Esophagus squamous epithelium (tissue), 5 donors: ENCODE data around the gene GATA2. TPM values are rescaled to one million over a fixed set of nuclear protein-coding genes. Genes with fewer than 3 reads are reported as not detected.

Experiments
- DNase-seq: peaks from one replicate; lab custom pipeline; 2025; lab: John Stamatoyannopoulos, UW
- H3K27ac ChIP-seq, 4 donors: fragments of 200-600 bp; sonication (generic); one replicate each; pipeline ENCODE4 v1.5.1; 2016 to 2019; ENCODE audit warnings: mild to moderate bottlenecking in 1 of 4
- H3K27me3 ChIP-seq, 4 donors: fragments of 200-600 bp; sonication (generic); 1 replicate in 3 of 4; 2 replicates in 1 of 4; pipeline versions ENCODE4 v1.5.1 to v1.6.0; 2017 to 2021; ENCODE audit warnings: antibody characterized with exemption in 1 of 4
- H3K36me3 ChIP-seq, 3 donors: fragments of 200-600 bp; sonication (generic); one replicate each; pipeline ENCODE4 v1.5.1; 2016 to 2019
- H3K4me1 ChIP-seq, 3 donors: fragments of 200-600 bp; sonication (generic); one replicate each; pipeline ENCODE4 v1.5.1; 2017 to 2019
- H3K4me3 ChIP-seq, 4 donors: fragments of 200-600 bp; sonication (generic); 1 replicate in 3 of 4; 2 replicates in 1 of 4; pipeline ENCODE4 v1.5.1; 2016 to 2019; ENCODE audit warnings: mild to moderate bottlenecking in 2 of 4, moderate library complexity in 1 of 4
- H3K9me3 ChIP-seq, 3 donors: fragments of 200-600 bp; sonication (generic); one replicate each; pipeline ENCODE4 v1.5.1; 2016 to 2019
- POLR2A ChIP-seq, 4 donors: fragments of 450-650 bp; IDR thresholded peaks; one replicate each; pipeline ENCODE4 v1.6.1; 2017; ENCODE audit warnings: antibody characterized with exemption in 4 of 4, mild to moderate bottlenecking in 4 of 4, moderate library complexity in 3 of 4
- WGBS, 2 donors: methylation state at CpG; one replicate each; pipeline ENCODE4 v1.1.5; 2018; 5-methylcytosine and 5-hydroxymethylcytosine counted together
- intact Hi-C: fragments of 100-400 bp; cut with DNase I; formaldehyde crosslinking; loops from one replicate; pipeline ENCODE4 v1.15.0; 2022
- total RNA-seq, 4 donors: library from RNA; depleted of rRNA; stranded (reverse); fragments of >200 nt; gene quantifications; one replicate each; pipeline ENCODE4 v1.1.0, GENCODE V29; 2016
- TF ChIP-seq, protein P1 (sequence below), 6 experiments: fragments of 450-650 bp in 4 of 6; fragments of 200-600 bp in 2 of 6; sonication (generic) in 2 of 6; IDR thresholded peaks; one replicate each; pipeline ENCODE4 v1.5.1; 2016 to 2019; ENCODE audit warnings: antibody characterized with exemption in 6 of 6, mild to moderate bottlenecking in 4 of 6, moderate library complexity in 4 of 6
- donor health status: DM: yes; HTN: yes; CAD: no.

GATA2 gene
- total RNA-seq, 4 donors from 2014 or later: 1.6 to 12.8 (median 1.9) TPM

DNA sequence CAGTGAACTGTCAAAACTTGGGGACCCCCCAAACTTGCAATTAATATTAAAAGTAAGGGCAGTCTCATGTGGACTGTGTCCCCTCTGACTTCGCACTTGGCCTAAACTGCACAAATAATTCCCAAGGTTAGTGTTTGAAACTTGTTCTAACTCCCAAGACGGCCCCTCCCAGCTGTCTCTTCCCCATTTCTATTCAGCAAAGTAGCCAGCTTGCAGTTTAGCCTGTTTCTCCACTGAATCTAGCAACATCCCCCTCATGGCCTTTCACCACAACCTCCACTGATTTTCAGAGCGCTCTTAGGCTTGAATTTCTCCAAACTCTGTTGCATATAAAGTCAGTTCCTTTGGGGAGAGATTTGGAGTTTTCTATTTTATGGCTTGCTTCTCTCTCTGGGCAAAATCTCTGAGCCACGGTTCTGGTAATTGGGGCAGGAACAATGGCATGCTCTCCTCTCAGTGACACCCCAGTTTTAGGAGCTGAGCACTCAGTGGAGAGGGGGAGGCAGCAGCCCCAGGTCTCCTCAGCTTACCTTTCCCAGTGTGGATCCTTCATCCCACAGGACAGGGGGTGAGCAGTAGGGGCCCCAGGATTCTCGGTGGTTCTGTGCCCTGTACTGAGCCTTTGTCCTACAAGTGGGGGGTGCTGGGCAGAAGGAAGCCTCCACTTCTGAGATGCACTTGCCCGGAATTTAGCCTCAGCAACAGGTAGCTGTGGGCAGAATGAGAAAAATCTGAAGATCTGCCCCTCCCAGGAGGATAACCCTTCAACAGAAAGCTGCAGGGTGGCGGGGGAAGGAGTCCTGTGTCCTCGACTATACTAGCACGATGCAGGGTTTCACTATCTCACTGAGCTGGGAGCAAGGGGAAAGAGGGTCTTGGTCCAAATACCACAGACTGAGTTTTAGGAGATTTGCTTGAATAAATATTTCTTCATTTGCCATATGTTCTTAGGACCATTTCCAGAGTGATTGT, 39.3 kb upstream of the GATA2 start:
- Histone ChIP-seq H3K36me3 (no peaks in the 10 kb centered on the region), H3K9me3 (no peaks in the 10 kb centered on the region), H3K27ac (no peak overlapping the region), H3K4me1 (no peaks in the 10 kb centered on the region), H3K4me3 (no peak overlapping the region), H3K27me3 (peaks cover 0 to 78% (median 0%) of the 10 kb centered on the region in 4 donors)
- intact Hi-C loops: no loop called here
- 48 to 56% methylated on average over 4 to 9 of the region's 9 CpGs for WGBS, 2 donors
- no peak for DNase-seq
- no peak for TF ChIP-seq POLR2A (IDR thresholded peaks at IDR 0.05)
- TF ChIP-seq, protein P1, sequence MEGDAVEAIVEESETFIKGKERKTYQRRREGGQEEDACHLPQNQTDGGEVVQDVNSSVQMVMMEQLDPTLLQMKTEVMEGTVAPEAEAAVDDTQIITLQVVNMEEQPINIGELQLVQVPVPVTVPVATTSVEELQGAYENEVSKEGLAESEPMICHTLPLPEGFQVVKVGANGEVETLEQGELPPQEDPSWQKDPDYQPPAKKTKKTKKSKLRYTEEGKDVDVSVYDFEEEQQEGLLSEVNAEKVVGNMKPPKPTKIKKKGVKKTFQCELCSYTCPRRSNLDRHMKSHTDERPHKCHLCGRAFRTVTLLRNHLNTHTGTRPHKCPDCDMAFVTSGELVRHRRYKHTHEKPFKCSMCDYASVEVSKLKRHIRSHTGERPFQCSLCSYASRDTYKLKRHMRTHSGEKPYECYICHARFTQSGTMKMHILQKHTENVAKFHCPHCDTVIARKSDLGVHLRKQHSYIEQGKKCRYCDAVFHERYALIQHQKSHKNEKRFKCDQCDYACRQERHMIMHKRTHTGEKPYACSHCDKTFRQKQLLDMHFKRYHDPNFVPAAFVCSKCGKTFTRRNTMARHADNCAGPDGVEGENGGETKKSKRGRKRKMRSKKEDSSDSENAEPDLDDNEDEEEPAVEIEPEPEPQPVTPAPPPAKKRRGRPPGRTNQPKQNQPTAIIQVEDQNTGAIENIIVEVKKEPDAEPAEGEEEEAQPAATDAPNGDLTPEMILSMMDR (IDR thresholded peaks at IDR 0.05): no peak

DNA sequence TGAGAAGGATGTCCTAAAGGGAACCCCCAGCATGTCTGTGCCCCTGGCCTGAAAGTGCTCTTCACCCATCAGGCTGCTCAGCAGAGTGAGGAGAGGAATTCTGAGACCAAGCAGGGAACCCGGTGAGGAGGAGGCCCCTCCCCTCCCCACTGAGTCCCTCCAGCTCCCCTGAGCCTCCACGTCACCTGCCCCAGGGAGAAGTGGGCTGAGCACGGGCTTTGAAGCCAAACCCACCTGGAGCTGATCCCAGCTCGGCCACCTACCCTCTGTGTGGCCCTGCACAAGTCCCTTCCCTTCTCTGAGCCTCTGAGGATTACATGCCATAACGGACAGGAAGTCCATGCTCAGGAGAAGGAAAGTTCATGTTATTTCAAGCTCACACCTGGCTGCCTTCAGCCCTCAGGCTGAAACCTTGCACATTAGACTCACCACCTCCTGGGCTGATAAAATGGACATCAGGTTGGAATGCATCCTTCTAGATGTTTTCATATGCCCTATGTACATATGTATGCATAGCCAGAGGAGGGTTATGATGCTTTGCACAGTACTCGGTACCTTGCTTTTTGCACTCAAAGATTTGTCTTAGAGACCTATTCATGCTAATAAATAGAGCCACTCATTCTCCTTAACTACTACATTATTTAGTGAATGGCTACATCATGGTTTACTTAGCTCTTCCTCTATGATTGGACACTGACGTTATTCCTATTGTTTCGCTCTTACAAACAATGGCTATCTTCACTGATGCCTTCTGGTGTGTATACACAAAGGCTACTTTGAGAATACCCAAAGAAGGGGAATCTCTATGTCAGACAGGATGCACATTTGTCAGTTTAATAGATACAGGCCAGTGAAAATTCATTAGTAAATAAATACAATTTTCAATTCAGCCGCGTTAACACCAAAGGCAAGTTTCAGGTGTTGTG, 31.6 kb upstream of the GATA2 start:
- WGBS, 2 donors: 57 to 58% methylated on average over 8 to 10 of the region's 10 CpGs
- Histone ChIP-seq H3K36me3 (no peaks in the 10 kb centered on the region), H3K9me3 (no peaks in the 10 kb centered on the region), H3K4me1 (no peaks in the 10 kb centered on the region), H3K27me3 (peaks cover 0 to 85% (median 1%) of the 10 kb centered on the region in 4 donors), H3K4me3 (no peak overlapping the region), H3K27ac (no peak overlapping the region)
- no peak for TF ChIP-seq POLR2A (IDR thresholded peaks at IDR 0.05)
- TF ChIP-seq, protein P1 (IDR thresholded peaks at IDR 0.05): no peak
- no peak for DNase-seq
- intact Hi-C loops: no loop called here

DNA sequence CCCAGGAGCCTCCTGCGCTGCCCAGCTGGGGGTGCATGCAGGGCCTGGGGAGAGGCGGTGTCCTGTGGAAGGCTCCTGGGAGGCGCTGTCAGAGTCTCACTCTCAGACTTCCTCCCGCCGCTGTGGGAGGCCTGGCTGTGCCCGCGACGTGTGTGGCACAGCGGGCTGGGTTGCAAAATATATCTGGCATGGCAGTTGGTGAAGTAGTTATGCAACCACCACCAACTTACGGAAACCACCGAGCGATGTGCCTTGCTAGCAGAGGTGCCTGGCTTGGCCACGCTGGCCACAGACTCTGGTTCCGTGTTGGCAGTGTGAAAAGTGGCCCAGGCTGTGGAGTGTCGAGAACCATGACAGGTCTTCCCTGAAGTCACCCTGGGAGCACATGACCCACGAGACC, 30.6 kb upstream of the GATA2 start:
- DNase-seq: no peak
- Histone ChIP-seq H3K4me3 (no peak overlapping the region), H3K36me3 (no peaks in the 10 kb centered on the region), H3K9me3 (no peaks in the 10 kb centered on the region), H3K4me1 (no peaks in the 10 kb centered on the region), H3K27me3 (peaks cover 0 to 87% (median 1%) of the 10 kb centered on the region in 4 donors), H3K27ac (no peak overlapping the region)
- WGBS, 2 donors: 77 to 85% methylated on average over 6 to 9 of the region's 16 CpGs
- intact Hi-C loops: no loop called here
- no peak for TF ChIP-seq POLR2A (IDR thresholded peaks at IDR 0.05)
- TF ChIP-seq, protein P1 (IDR thresholded peaks at IDR 0.05): no peak

DNA sequence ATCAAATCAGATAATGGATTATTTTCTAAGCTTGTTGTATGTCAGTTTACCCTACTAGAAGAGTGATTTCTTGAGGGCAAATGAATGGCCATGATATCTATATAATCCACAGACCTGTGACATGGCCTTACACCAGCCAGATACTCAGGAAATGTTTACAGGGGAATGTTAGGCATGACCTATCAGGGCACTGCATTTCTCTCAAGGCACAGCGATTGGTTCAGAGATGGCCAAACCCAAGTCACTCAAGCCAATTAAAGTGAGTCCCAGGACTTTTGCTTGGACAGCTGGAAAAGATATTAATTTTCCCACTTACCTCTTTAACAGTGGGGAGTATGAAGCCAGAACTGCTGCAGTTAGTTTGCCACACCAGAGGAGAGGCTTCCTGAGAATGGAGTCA, 28.7 kb upstream of the GATA2 start:
- no peaks in the 10 kb centered on the region for H3K9me3 ChIP-seq
- intact Hi-C loops: no loop called here
- TF ChIP-seq POLR2A (IDR thresholded peaks at IDR 0.05): no peak
- TF ChIP-seq, protein P1 (IDR thresholded peaks at IDR 0.05): no peak
- no peak overlapping the region for H3K27ac ChIP-seq
- no peak overlapping the region for H3K4me3 ChIP-seq
- H3K36me3 ChIP-seq: no peaks in the 10 kb centered on the region
- H3K4me1 ChIP-seq: no peaks in the 10 kb centered on the region
- peaks cover 0 to 88% (median 1%) of the 10 kb centered on the region in 4 donors for H3K27me3 ChIP-seq
- WGBS, 2 donors: 80 to 100% methylated on average over 1 of the region's 1 CpG
- DNase-seq: no peak
